GM18907 (cell line): Measurements from ENCODE around the gene OTUD5.
"Not testable (repeated sequence)": the region's sequence is repeated elsewhere in the genome, so short reads cannot be mapped to it uniquely, and the experiment has no call there.

Experiments used
- ATAC-seq: cut with Tn5 transposase; IDR thresholded peaks from one replicate; pipeline ENCODE4 v1.9.1; 2021; ENCODE audit warnings: mild to moderate bottlenecking, moderate library complexity; ENCODE audit not compliant: unreplicated experiment

Gene OTUD5

GRCh38 chrX:48891402-48892288 is 65.8 kb downstream of the OTUD5 start:
- peak; percentile 78 for ATAC-seq

- peak; percentile 50 for ATAC-seq
Observed at GRCh38 chrX:48890934-48891401, 66.4 kb downstream of the OTUD5 start.

GRCh38 chrX:48890296-48890925 is 67.0 kb downstream of the OTUD5 start:
- no peak for ATAC-seq

GRCh38 chrX:48886586-48886985 is 70.8 kb downstream of the OTUD5 start:
- not testable (repeated sequence) for ATAC-seq

- ATAC-seq: no peak
Observed at GRCh38 chrX:48883729-48884128, 73.7 kb downstream of the OTUD5 start.

GRCh38 chrX:48876944-48877343 is 80.5 kb downstream of the OTUD5 start:
- not testable (repeated sequence) for ATAC-seq
